ENCODE data around the gene RAET1G.

DNA sequence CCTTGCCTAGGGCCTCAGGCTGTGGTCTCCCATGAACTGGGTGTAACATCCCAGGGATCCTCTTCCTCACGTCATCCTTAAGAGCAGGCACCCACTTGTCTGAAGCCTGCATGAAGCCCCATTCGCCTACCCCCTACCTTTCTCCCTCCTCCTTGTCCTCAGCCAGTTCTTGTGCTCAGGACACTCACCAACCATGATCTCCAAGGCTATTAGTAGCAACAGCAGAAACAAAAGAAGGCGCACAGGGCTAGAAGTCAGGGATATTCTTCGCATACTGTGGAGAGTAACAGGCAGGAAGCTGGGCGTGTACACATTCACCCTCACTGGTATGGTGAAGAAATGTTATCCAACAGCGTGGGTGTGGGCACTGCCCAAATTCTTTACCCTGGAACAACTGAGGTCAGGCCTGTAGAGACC lies 32.3 kb downstream of the RAET1G start:
- TF ChIP-seq, protein P1, sequence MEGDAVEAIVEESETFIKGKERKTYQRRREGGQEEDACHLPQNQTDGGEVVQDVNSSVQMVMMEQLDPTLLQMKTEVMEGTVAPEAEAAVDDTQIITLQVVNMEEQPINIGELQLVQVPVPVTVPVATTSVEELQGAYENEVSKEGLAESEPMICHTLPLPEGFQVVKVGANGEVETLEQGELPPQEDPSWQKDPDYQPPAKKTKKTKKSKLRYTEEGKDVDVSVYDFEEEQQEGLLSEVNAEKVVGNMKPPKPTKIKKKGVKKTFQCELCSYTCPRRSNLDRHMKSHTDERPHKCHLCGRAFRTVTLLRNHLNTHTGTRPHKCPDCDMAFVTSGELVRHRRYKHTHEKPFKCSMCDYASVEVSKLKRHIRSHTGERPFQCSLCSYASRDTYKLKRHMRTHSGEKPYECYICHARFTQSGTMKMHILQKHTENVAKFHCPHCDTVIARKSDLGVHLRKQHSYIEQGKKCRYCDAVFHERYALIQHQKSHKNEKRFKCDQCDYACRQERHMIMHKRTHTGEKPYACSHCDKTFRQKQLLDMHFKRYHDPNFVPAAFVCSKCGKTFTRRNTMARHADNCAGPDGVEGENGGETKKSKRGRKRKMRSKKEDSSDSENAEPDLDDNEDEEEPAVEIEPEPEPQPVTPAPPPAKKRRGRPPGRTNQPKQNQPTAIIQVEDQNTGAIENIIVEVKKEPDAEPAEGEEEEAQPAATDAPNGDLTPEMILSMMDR (IDR thresholded peaks at IDR 0.05; ENCODE audit: low read length) = no peak
- TF ChIP-seq EZH2 (optimal IDR thresholded peaks at IDR 0.05; ENCODE audit: low read depth, low read length) (no peak), EZH2phosphoT487 (IDR thresholded peaks at IDR 0.05; ENCODE audit: low read length) (no peak)

All from MM.1S (cell line).